AG10803 (cell line): ENCODE results near the gene ECI1.

Source experiments
- DNase-seq: peaks from one replicate; pipeline ENCODE4 v3.0.0; 2010; ENCODE audit warnings: low read depth
- H3K4me3 ChIP-seq: 2 replicates; pipeline ENCODE4 v1.5.1; 2011; ENCODE audit warnings: mild to moderate bottlenecking, low read length, control low read depth
- CTCF ChIP-seq: conservative IDR thresholded peaks from 2 replicates; pipeline ENCODE4 v1.5.1; 2011; ENCODE audit warnings: mild to moderate bottlenecking, low read length, control low read depth, inconsistent platforms

ECI1 gene

GRCh38 chr16:2238838-2239675, 12.3 kb downstream of the ECI1 start:
- no peak for TF ChIP-seq CTCF
- no peak overlapping the region for H3K4me3 ChIP-seq
- no peak for DNase-seq

- no peak for DNase-seq
- TF ChIP-seq CTCF, result no peak
- no peak overlapping the region for H3K4me3 ChIP-seq
Observed at GRCh38 chr16:2238150-2238837, 13.1 kb downstream of the ECI1 start.

GRCh38 chr16:2237493-2238149, 13.8 kb downstream of the ECI1 start:
- no peak overlapping the region for H3K4me3 ChIP-seq
- TF ChIP-seq CTCF, result no peak
- no peak for DNase-seq

- TF ChIP-seq CTCF, result no peak
- H3K4me3 ChIP-seq, result no peak overlapping the region; the same call in 1 of the 2 replicates
- DNase-seq, result no peak
Observed at GRCh38 chr16:2237102-2237482, 14.3 kb downstream of the ECI1 start.

GRCh38 chr16:2236337-2237101, 14.9 kb downstream of the ECI1 start, which contains the start of gene DNASE1L2:
Gene DNASE1L2 (plus strand): TSS chr16:2236444. CDS start chr16:2236817, 373 bp downstream.
- DNase-seq, result no peak
- peak within 1 kb of the TSS; percentile 27 for H3K4me3 ChIP-seq
- no peak for TF ChIP-seq CTCF

- TF ChIP-seq CTCF, result no peak
- DNase-seq, result no peak
- no peak overlapping the region for H3K4me3 ChIP-seq
Observed at GRCh38 chr16:2235695-2236336, 15.6 kb downstream of the ECI1 start.
